Measurements from ENCODE around the gene PEAR1. TPM values are rescaled to one million over a fixed set of nuclear protein-coding genes. Genes with fewer than 3 reads are reported as not detected.

The PEAR1 gene
- total RNA-seq, 4 donors from 2014 or later = 11.2 to 21.9 (median 14.4) TPM

DNA sequence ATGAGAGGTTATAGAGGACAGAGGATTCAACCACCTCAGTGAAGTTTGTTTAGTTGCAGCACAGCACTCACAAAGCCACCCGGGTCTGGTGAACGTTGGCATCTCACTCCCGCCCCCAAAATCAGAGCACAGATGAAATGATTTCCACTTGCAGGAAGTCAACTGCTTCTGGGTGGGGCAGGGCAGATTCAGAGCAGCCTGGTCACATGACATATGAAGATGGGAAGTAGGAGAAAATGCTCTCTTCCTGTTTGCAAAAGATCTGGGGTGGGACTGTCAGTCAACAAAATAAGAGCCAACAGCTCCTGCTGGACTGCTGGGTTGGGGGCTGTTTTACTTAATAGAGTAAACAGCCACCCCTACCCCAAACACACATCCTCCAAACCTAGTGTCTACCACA lies 70.1 kb downstream of the PEAR1 start:
- no peak overlapping the region for H3K4me3 ChIP-seq (replicated peaks in 1 of 3)
- H3K27me3 ChIP-seq = no peaks in the 10 kb centered on the region
- no peak for DNase-seq
- intact Hi-C loops (cut with DNase I) = no loop called here
- H3K27ac ChIP-seq = no peak overlapping the region
- H3K36me3 ChIP-seq = peaks cover 35 to 40% of the 10 kb centered on the region in 2 donors
- TF ChIP-seq POLR2A (IDR thresholded peaks at IDR 0.05) = no peak
- TF ChIP-seq, protein P1, sequence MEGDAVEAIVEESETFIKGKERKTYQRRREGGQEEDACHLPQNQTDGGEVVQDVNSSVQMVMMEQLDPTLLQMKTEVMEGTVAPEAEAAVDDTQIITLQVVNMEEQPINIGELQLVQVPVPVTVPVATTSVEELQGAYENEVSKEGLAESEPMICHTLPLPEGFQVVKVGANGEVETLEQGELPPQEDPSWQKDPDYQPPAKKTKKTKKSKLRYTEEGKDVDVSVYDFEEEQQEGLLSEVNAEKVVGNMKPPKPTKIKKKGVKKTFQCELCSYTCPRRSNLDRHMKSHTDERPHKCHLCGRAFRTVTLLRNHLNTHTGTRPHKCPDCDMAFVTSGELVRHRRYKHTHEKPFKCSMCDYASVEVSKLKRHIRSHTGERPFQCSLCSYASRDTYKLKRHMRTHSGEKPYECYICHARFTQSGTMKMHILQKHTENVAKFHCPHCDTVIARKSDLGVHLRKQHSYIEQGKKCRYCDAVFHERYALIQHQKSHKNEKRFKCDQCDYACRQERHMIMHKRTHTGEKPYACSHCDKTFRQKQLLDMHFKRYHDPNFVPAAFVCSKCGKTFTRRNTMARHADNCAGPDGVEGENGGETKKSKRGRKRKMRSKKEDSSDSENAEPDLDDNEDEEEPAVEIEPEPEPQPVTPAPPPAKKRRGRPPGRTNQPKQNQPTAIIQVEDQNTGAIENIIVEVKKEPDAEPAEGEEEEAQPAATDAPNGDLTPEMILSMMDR (IDR thresholded peaks at IDR 0.05) = no peak
- no peaks in the 10 kb centered on the region for H3K9me3 ChIP-seq
- 29 to 30% methylated on average over 3 of the region's 3 CpGs for WGBS, 2 donors
- H3K4me1 ChIP-seq = no peaks in the 10 kb centered on the region

DNA sequence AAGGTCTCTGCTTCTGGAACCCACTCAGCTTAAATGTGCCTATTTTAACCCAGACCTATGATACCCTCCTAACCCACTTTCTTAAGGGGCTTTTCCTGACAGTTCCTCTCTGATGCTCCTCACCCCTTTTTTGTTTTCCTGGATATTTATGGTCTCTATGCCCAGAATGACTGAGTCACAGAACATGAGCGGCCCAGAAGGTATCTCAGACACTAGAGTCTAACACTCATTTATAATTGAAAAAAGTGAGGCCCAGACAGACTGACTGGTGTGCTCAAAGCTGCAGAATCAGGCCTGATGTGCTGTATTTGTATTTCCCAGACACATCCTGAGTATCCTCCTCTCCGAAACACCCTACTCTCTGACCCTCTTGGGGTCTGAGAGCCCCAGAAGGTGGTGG lies 70.9 kb downstream of the PEAR1 start:
- intact Hi-C loops (cut with DNase I) = no loop called here

More for the DNA sequence above, 70.9 kb downstream of the PEAR1 start:
- Histone ChIP-seq H3K9me3 (no peaks in the 10 kb centered on the region), H3K4me3 (replicated peaks in 1 of 3) (no peak overlapping the region), H3K27ac (no peak overlapping the region), H3K27me3 (no peaks in the 10 kb centered on the region), H3K36me3 (peaks cover 31 to 41% of the 10 kb centered on the region in 2 donors), H3K4me1 (no peaks in the 10 kb centered on the region)
- WGBS, 2 donors = 89 to 93% methylated on average over 2 of the region's 2 CpGs
- no peak for DNase-seq
- TF ChIP-seq POLR2A (IDR thresholded peaks at IDR 0.05) = no peak
- TF ChIP-seq, protein P1 (IDR thresholded peaks at IDR 0.05) = no peak

MicroRNA genes within 50 kb of the gene (microRNA counts, 767-probe panel; counts per million panel counts)
- microRNA hsa-miR-765 = 0 counts per million in 2 donors

Small RNA genes lying within 50 kb of the gene (microRNA-seq; reads per million reads assigned to microRNA genes)
- not detected for gene MIR765

Small RNA genes lying within 50 kb of the gene (small RNA-seq; reads per million reads assigned to genes)
- not detected for gene MIR765

Other genes with a start within 250 kb of the PEAR1 start
- gene NES, start 216.3 kb upstream of the PEAR1 start, total RNA-seq = 10 to 100 TPM in 2 of 4 donors, 1 to 10 TPM in 2; 4.3 to 10.4 (median 9.0) TPM
- 10 to 100 TPM in 1 of 4 donors, 1 to 10 TPM in 2, not detected in 1; 3.0 to 15.3 (median 4.5) TPM for gene CRABP2, start 188.1 kb upstream of the PEAR1 start, total RNA-seq
- gene METTL25B, start 165.2 kb upstream of the PEAR1 start, total RNA-seq = 10 to 100 TPM; 15.5 to 33.4 (median 25.3) TPM
- gene ISG20L2, start 165.0 kb upstream of the PEAR1 start, total RNA-seq = 10 to 100 TPM; 13.6 to 34.9 (median 18.2) TPM
- gene MRPL24, start 152.6 kb upstream of the PEAR1 start, total RNA-seq = 10 to 100 TPM; 22.9 to 55.6 (median 35.9) TPM
- gene HDGF, start 142.0 kb upstream of the PEAR1 start, total RNA-seq = 100 to 1,000 TPM; 147 to 162 (median 148) TPM
- gene PRCC, start 126.2 kb upstream of the PEAR1 start, total RNA-seq = 10 to 100 TPM; 34.8 to 57.9 (median 43.6) TPM
- gene SH2D2A, start 76.9 kb upstream of the PEAR1 start, total RNA-seq = 1 to 10 TPM; 1.2 to 3.3 (median 2.0) TPM
- gene INSRR, start 34.6 kb upstream of the PEAR1 start, total RNA-seq = not detected
- gene NTRK1, start 32.9 kb upstream of the PEAR1 start, total RNA-seq = 1 to 10 TPM in 1 of 4 donors, under 1 TPM in 3; 0.11 to 1.2 (median 0.63) TPM
- not detected for gene LRRC71, start 26.9 kb downstream of the PEAR1 start, total RNA-seq
- gene ARHGEF11, start 152.0 kb downstream of the PEAR1 start, total RNA-seq = 10 to 100 TPM; 31.2 to 56.2 (median 47.4) TPM
- gene ETV3L, start 206.1 kb downstream of the PEAR1 start, total RNA-seq = not detected
- gene ETV3, start 244.7 kb downstream of the PEAR1 start, total RNA-seq = 10 to 100 TPM; 15.7 to 24.3 (median 16.0) TPM

Measured in thyroid gland (tissue), 4 donors.